Peyer's patch (tissue), 4 donors: Measurements from ENCODE around the gene PGAP6.

Experiments used
- CTCF ChIP-seq, 6 experiments: fragments of 450-650 bp in 4 of 6; fragments of 200-600 bp in 2 of 6; sonication (generic) in 1 of 6; IDR thresholded peaks; one replicate each; pipeline ENCODE4 v1.5.1; 2017 to 2019; ENCODE audit warnings: antibody characterized with exemption in 6 of 6, mild to moderate bottlenecking in 3 of 6, moderate library complexity in 1 of 6
- POLR2A ChIP-seq, 2 donors: fragments of 450-650 bp; IDR thresholded peaks; one replicate each; pipeline ENCODE4 v1.5.1; 2017; ENCODE audit warnings: antibody characterized with exemption in 2 of 2, mild to moderate bottlenecking in 2 of 2, moderate library complexity in 2 of 2

DNA sequence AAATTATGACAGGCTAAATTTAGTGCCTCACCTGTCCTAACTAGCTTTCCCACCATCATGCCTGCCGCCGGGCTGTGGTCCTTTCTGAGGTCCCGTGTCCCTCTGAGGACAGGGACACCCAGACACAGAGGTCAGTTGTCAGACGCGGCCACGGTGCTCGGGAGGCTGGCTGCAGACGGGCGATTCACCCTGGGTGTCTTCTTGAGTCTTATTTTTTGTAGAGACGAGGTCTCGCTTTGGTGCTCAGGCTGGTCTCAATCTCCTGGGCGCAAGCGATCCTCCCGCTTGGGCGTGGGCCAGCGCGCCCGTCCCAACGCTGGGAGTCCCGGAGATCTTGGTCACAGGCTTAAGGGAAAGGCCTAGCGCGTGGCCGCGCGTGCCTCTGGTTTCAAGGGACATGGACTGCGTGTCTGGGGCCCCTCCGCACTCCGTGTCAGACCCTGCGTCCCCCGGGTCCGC lies 42.9 kb upstream of the PGAP6 start:
- TF ChIP-seq CTCF (IDR thresholded peaks at IDR 0.05) (no peak), POLR2A (IDR thresholded peaks at IDR 0.05) (no peak)
